HG02763 (cell line): ENCODE measurements around the gene GNLY.
"Not testable (repeated sequence)": the region's sequence is repeated elsewhere in the genome, so short reads cannot be mapped to it uniquely, and the experiment has no call there.

Source experiments
- ATAC-seq: cut with Tn5 transposase; IDR thresholded peaks from one replicate; pipeline ENCODE4 v1.9.1; 2021; ENCODE audit warnings: mild to moderate bottlenecking, moderate library complexity; ENCODE audit not compliant: unreplicated experiment

The GNLY gene

GRCh38 chr2:85706599-85707296, 12.6 kb downstream of the GNLY start:
- ATAC-seq: no peak

- peak; percentile 57 for ATAC-seq
Measured at GRCh38 chr2:85707304-85707703, 13.1 kb downstream of the GNLY start.

GRCh38 chr2:85708641-85709040, 14.5 kb downstream of the GNLY start:
- ATAC-seq: no peak

GRCh38 chr2:85709401-85709811, 15.2 kb downstream of the GNLY start:
- ATAC-seq: no peak

GRCh38 chr2:85710687-85711577, 16.8 kb downstream of the GNLY start:
- no peak for ATAC-seq

- no peak for ATAC-seq
Measured at GRCh38 chr2:85711578-85712060, 17.5 kb downstream of the GNLY start.

- no peak for ATAC-seq
Measured at GRCh38 chr2:85712336-85712735, 18.2 kb downstream of the GNLY start.

GRCh38 chr2:85712849-85713612, 18.9 kb downstream of the GNLY start:
- no peak for ATAC-seq

GRCh38 chr2:85713836-85714235, 19.7 kb downstream of the GNLY start:
- no peak for ATAC-seq

GRCh38 chr2:85714421-85714820, 20.3 kb downstream of the GNLY start:
- ATAC-seq: not testable (repeated sequence)

GRCh38 chr2:85714841-85715240, 20.7 kb downstream of the GNLY start:
- ATAC-seq: no peak

GRCh38 chr2:85716346-85716914, 22.3 kb downstream of the GNLY start:
- ATAC-seq: no peak

GRCh38 chr2:85717308-85718008, 23.3 kb downstream of the GNLY start:
- no peak for ATAC-seq

GRCh38 chr2:85718009-85718391, 23.8 kb downstream of the GNLY start:
- no peak for ATAC-seq

GRCh38 chr2:85718885-85719492, 24.8 kb downstream of the GNLY start:
- no peak for ATAC-seq

GRCh38 chr2:85719609-85720240, 25.6 kb downstream of the GNLY start:
- no peak for ATAC-seq

GRCh38 chr2:85720533-85720932, 26.4 kb downstream of the GNLY start:
- no peak for ATAC-seq

GRCh38 chr2:85721641-85722040, 27.5 kb downstream of the GNLY start:
- no peak for ATAC-seq

- ATAC-seq: no peak
Measured at GRCh38 chr2:85722519-85722918, 28.4 kb downstream of the GNLY start.
